Pulmonary artery endothelial cell (primary cell): ENCODE data around the gene PRMT5. TPM values are rescaled to one million over a fixed set of nuclear protein-coding genes. Genes with fewer than 3 reads are reported as not detected.

ENCODE experiments used
- DNase-seq: peaks from one replicate; pipeline ENCODE4 v3.0.0-alpha.2; 2011; ENCODE audit warnings: low read depth, low spot score
- total RNA-seq: library from RNA; depleted of rRNA; stranded (reverse); fragments of >200 nt; gene quantifications from 2 replicates; pipeline ENCODE4 v1.2.3, GENCODE V29; 2014

The PRMT5 gene
- total RNA-seq, 1 donor from 2014 or later = 67.0 TPM

DNA sequence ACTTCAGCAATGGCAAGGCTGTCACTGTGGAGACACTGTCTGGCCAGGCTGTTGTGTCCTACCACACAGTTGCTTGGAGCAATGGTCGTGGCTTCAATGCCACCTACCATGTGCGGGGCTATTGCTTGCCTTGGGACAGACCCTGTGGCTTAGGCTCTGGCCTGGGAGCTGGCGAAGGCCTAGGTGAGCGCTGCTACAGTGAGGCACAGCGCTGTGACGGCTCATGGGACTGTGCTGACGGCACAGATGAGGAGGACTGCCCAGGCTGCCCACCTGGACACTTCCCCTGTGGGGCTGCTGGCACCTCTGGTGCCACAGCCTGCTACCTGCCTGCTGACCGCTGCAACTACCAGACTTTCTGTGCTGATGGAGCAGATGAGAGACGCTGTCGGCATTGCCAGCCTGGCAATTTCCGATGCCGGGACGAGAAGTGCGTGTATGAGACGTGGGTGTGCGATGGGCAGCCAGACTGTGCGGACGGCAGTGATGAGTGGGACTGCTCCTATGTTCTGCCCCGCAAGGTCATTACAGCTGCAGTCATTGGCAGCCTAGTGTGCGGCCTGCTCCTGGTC, 53.3 kb downstream of the PRMT5 start:
- DNase-seq = no peak

DNA sequence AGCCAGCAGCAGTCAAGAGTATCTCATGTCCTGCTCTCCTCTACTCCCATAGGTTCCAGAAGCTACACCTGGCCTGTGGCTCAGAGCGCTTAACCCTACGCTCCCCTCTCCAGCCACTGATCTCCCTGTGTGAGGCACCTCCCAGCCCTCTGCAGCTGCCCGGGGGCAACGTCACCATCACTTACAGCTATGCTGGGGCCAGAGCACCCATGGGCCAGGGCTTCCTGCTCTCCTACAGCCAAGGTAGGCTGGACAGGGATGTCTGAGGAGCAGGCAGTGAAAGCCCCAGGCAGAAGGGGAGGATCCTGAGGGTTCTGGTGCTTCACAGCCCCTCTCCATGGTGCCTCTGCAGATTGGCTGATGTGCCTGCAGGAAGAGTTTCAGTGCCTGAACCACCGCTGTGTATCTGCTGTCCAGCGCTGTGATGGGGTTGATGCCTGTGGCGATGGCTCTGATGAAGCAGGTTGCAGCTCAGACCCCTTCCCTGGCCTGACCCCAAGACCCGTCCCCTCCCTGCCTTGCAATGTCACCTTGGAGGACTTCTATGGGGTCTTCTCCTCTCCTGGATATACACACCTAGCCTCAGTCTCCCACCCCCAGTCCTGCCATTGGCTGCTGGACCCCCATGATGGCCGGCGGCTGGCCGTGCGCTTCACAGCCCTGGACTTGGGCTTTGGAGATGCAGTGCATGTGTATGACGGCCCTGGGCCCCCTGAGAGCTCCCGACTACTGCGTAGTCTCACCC, 54.0 kb downstream of the PRMT5 start:
- no peak for DNase-seq

DNA sequence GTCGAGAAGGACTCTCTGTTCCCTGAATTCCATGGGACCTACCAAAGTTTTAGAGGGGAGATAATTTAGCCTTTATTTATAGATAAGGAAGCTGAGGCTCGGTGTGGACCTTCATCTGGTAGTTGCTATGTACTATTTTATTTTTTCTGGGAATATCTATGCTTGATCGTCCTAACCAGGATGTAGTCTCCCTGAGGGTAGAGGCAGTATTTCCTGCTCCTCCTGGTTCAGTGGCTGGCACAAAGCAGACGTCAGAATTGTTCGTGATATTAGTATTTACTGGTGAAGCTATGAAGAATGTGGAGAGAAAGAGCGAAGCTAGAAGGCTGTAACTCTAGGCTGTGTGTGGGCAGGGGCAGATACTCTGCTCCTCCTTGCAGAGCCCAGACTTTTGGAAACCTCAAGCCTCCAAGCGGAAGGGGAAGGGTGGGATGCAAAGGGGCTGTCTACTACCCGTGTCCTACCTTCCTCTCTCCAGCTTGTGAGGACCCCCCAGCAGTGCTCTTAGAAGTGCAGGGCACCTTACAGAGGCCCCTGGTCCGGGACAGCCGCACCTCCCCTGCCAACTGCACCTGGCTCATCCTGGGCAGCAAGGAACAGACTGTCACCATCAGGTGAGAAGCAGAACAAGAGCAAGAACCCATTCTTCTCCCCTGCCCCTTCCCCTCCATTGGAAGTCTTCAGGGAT, 56.2 kb downstream of the PRMT5 start:
- DNase-seq = no peak

DNA sequence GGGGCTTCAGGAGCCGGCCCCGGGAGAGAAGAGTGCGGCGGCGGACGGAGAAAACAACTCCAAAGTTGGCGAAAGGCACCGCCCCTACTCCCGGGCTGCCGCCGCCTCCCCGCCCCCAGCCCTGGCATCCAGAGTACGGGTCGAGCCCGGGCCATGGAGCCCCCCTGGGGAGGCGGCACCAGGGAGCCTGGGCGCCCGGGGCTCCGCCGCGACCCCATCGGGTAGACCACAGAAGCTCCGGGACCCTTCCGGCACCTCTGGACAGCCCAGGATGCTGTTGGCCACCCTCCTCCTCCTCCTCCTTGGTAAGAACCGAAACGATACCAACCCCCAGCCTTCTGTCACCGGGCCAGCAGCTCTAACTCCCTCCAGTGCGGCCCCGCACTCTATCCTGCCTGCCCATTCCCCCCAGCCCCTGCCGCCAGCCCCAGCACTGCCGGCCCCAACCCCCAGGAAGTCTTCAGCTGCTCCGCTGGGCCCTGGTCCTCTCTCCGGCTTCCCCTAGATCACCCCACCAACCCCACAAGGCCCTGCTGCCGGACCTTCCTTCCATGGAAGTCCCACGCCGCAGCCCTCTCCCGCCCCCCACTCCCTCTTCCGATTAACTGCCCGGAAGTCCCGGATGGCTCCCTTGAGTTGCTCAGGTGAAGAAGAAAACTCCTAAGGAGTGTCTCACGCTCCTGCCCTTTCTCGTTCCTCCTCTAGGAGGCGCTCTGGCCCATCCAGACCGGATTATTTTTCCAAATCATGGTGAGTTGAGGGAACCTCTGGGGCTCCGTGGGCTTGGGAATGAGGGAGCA, 56.9 kb downstream of the PRMT5 start:
- DNase-seq = no peak

DNA sequence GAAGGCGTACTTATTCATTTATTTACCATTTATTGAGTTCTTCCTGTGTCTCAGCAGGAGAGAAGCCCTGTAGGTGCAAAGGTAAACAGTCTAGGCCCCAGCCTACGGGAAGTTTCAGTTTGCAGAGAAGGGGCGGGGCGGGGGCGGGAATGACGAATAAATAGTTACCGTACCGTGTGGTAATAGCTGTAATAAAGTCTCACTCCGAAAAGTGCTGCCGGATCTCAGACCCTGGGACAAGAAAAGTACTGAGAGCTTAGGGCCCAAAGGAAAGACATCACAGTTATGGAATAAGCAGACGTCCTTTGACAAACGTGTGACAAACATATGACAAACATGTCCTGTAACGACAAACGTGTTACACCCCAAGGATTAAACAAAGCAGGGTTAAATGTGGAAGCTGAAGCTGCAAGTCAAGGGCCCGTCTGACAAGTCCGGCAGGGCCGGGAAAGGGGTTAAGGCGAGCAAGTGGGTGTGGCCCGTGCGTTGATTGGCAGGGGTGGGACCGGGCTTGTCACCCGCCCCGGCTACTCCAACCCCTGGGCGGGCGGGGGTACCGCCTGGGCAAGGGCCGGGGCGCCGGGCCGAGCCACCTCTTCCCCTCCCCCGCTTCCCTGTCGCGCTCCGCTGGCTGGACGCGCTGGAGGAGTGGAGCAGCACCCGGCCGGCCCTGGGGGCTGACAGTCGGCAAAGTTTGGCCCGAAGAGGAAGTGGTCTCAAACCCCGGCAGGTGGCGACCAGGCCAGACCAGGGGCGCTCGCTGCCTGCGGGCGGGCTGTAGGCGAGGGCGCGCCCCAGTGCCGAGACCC, 57.7 kb downstream of the PRMT5 start, which contains the start of gene LRP10:
LRP10 (plus strand) TSS at position 517 of the 809 bp plus-strand sequence. CDS start 564 bp downstream, outside the sequence.
- peak; percentile 64 for DNase-seq

DNA sequence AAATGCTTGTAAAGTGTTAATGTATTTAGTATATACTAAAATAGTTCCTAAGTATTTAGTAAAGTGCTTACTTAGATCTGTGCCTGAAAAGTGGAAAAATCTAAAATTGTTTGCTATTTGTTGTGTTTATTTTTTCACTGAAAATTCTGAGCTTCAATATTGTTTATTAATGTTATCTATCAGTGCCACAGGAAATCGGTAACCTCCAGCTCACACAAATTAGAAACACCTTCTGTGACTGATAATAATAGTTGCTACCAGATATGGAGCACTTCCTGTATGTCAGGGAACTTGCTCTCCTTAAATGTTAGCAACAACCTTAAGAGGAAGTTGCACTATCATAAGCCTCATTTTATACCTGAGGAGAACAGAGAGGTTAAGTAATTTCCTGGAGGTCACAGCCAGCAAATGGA, 58.4 kb downstream of the PRMT5 start:
- DNase-seq = no peak

Other genes with a start within 250 kb of the PRMT5 start
- 94.2 and 118 TPM in 2 replicates for gene OXA1L, start 162.7 kb downstream of the PRMT5 start, total RNA-seq
- gene SLC7A7, start 113.9 kb downstream of the PRMT5 start, total RNA-seq = 9.3 and 18.6 TPM in 2 replicates
- 55.0 and 71.7 TPM in 2 replicates for gene MRPL52, start 99.5 kb downstream of the PRMT5 start, total RNA-seq
- gene MMP14, start 92.8 kb downstream of the PRMT5 start, total RNA-seq = 237 and 295 TPM in 2 replicates
- gene LRP10, start 57.6 kb downstream of the PRMT5 start, total RNA-seq = 59.9 and 67.8 TPM in 2 replicates
- under 0.01 TPM in 1 of 2 replicates, not detected in the other for gene REM2, start 46.2 kb downstream of the PRMT5 start, total RNA-seq
- 59.9 and 75.2 TPM in 2 replicates for gene RBM23, start 10.2 kb downstream of the PRMT5 start, total RNA-seq
- 57.4 and 58.2 TPM in 2 replicates for gene HAUS4, start 27.7 kb upstream of the PRMT5 start, total RNA-seq
- gene AJUBA, start 53.2 kb upstream of the PRMT5 start, total RNA-seq = 66.8 and 72.2 TPM in 2 replicates
- 7.5 and 8.0 TPM in 2 replicates for gene C14orf93, start 80.8 kb upstream of the PRMT5 start, total RNA-seq
- gene PSMB5, start 105.5 kb upstream of the PRMT5 start, total RNA-seq = 302 and 331 TPM in 2 replicates
- not detected in 2 replicates for gene PSMB11, start 112.8 kb upstream of the PRMT5 start, total RNA-seq
- 6.3 and 13.9 TPM in 2 replicates for gene CDH24, start 128.1 kb upstream of the PRMT5 start, total RNA-seq
- 62.8 and 98.6 TPM in 2 replicates for gene ACIN1, start 165.8 kb upstream of the PRMT5 start, total RNA-seq
- 48.5 and 52.5 TPM in 2 replicates for gene C14orf119, start 166.1 kb upstream of the PRMT5 start, total RNA-seq
- not detected in 2 replicates for gene CIROP, start 175.6 kb upstream of the PRMT5 start, total RNA-seq
- not detected in 2 replicates for gene CEBPE, start 189.9 kb upstream of the PRMT5 start, total RNA-seq